Ishikawa (cell line): Measurements from ENCODE around the gene CD300E.

Experiments
- CEBPB ChIP-seq: IDR thresholded peaks from 2 replicates; pipeline ENCODE4 v1.6.1; 2012
- CREB1 ChIP-seq: IDR thresholded peaks from 2 replicates; pipeline ENCODE4 v1.6.1; 2012; ENCODE audit warnings: low read depth
- EGR1 ChIP-seq: IDR thresholded peaks from 2 replicates; pipeline ENCODE4 v1.6.1; 2012
- EP300 ChIP-seq: IDR thresholded peaks from 2 replicates; pipeline ENCODE4 v1.6.1; 2012; ENCODE audit warnings: borderline replicate concordance
- FOXM1 ChIP-seq: IDR thresholded peaks from 2 replicates; pipeline ENCODE4 v1.6.1; 2012; ENCODE audit warnings: low read depth, borderline replicate concordance
- NFIC ChIP-seq: IDR thresholded peaks from 2 replicates; pipeline ENCODE4 v1.6.1; 2012
- RAD21 ChIP-seq: IDR thresholded peaks from 2 replicates; pipeline ENCODE4 v1.6.1; 2012; ENCODE audit warnings: low read depth
- REST ChIP-seq: IDR thresholded peaks from 2 replicates; pipeline ENCODE4 v1.6.1; 2012; ENCODE audit warnings: low read depth, mild to moderate bottlenecking
- TAF1 ChIP-seq: IDR thresholded peaks from 2 replicates; pipeline ENCODE4 v1.6.1; 2012; ENCODE audit warnings: low read depth, mild to moderate bottlenecking
- TCF12 ChIP-seq: IDR thresholded peaks from 2 replicates; pipeline ENCODE4 v1.6.1; 2012; ENCODE audit warnings: low read depth
- TEAD4 ChIP-seq: IDR thresholded peaks from 2 replicates; pipeline ENCODE4 v1.6.1; 2012
- YY1 ChIP-seq: IDR thresholded peaks from 2 replicates; pipeline ENCODE4 v1.6.1; 2012; ENCODE audit warnings: low read depth
- ZBTB7A ChIP-seq: IDR thresholded peaks from 2 replicates; pipeline ENCODE4 v1.6.1; 2012; ENCODE audit warnings: low read depth
- TF ChIP-seq, protein P1 (sequence below): IDR thresholded peaks from 2 replicates; pipeline ENCODE4 v1.6.1; 2012

GRCh38 chr17:74670329-74670728, 46.8 kb upstream of the CD300E start:
- TF ChIP-seq TCF12: no peak
- TF ChIP-seq, protein P1, sequence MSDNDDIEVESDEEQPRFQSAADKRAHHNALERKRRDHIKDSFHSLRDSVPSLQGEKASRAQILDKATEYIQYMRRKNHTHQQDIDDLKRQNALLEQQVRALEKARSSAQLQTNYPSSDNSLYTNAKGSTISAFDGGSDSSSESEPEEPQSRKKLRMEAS: no peak
- no peak for TF ChIP-seq EP300
- no peak for TF ChIP-seq TAF1
- no peak for TF ChIP-seq CREB1
- no peak for TF ChIP-seq CEBPB
- TF ChIP-seq REST: no peak
- TF ChIP-seq ZBTB7A: no peak
- TF ChIP-seq RAD21: no peak
- no peak for TF ChIP-seq YY1
- TF ChIP-seq EGR1: no peak
- no peak for TF ChIP-seq FOXM1
- no peak for TF ChIP-seq TEAD4
- no peak for TF ChIP-seq NFIC
